Astrocyte (in vitro differentiated cells and primary cell): ENCODE data around the gene MEG3. TPM values are rescaled to one million over a fixed set of nuclear protein-coding genes. Genes with fewer than 3 reads are reported as not detected.
A peak's percentile ranks its signal among the peaks of the same experiment; 100 is the strongest.

Experiments used
- DNase-seq: peaks from one replicate; pipeline ENCODE4 v3.0.0-alpha.2; 2010; ENCODE audit warnings: low read depth
- FAIRE-seq: peaks from 2 replicates; lab custom pipeline; 2011; peaks lifted over from hg19 to GRCh38; lab: Jason Lieb, UNC
- H2AFZ ChIP-seq: 2 replicates; pipeline ENCODE4 v1.6.0; 2012; ENCODE audit warnings: low read depth, low read length, inconsistent platforms
- H3K27ac ChIP-seq: 2 replicates; pipeline ENCODE4 v1.5.1; 2011; ENCODE audit warnings: low read depth, low read length, inconsistent platforms
- H3K27me3 ChIP-seq: 2 replicates; pipeline ENCODE4 v1.6.0; 2011; ENCODE audit warnings: low read length, inconsistent platforms; ENCODE audit not compliant: insufficient read depth
- H3K36me3 ChIP-seq: 2 replicates; pipeline ENCODE4 v1.5.1; 2011; ENCODE audit warnings: low read length, inconsistent platforms; ENCODE audit not compliant: insufficient read depth
- H3K4me1 ChIP-seq: 2 replicates; pipeline ENCODE4 v1.5.1; 2011; ENCODE audit warnings: low read length, inconsistent platforms; ENCODE audit not compliant: insufficient read depth
- H3K4me2 ChIP-seq: 2 replicates; pipeline ENCODE4 v1.6.0; 2012; ENCODE audit warnings: low read length, inconsistent platforms
- H3K4me3 ChIP-seq: 2 replicates; pipeline ENCODE4 v1.5.1; 2011; ENCODE audit warnings: low read depth, mild to moderate bottlenecking, low read length, inconsistent platforms; ENCODE audit not compliant: insufficient read depth
- H3K79me2 ChIP-seq: 2 replicates; pipeline ENCODE4 v1.6.0; 2012; ENCODE audit warnings: mild to moderate bottlenecking, low read length, inconsistent platforms; ENCODE audit not compliant: insufficient read depth
- H3K9ac ChIP-seq: 2 replicates; pipeline ENCODE4 v1.6.0; 2012; ENCODE audit warnings: mild to moderate bottlenecking, low read length, inconsistent platforms
- H3K9me3 ChIP-seq: 2 replicates; pipeline ENCODE4 v1.5.1; 2012; ENCODE audit warnings: low read depth, mild to moderate bottlenecking, low read length, inconsistent platforms; ENCODE audit not compliant: insufficient read depth
- H4K20me1 ChIP-seq: 2 replicates; pipeline ENCODE4 v1.6.0; 2012; ENCODE audit warnings: low read length, inconsistent platforms; ENCODE audit not compliant: insufficient read depth
- H3K27ac Mint-ChIP-seq: one replicate; pipeline ENCODE4 v1.8.0; 2021; ENCODE audit warnings: mild to moderate bottlenecking, mixed read lengths; ENCODE audit not compliant: unreplicated experiment
- H3K27me3 Mint-ChIP-seq: one replicate; pipeline ENCODE4 v1.8.0; 2021; ENCODE audit warnings: low read depth, mixed read lengths; ENCODE audit not compliant: unreplicated experiment
- H3K36me3 Mint-ChIP-seq: one replicate; pipeline ENCODE4 v1.8.0; 2021; ENCODE audit warnings: low read depth, mixed read lengths; ENCODE audit not compliant: unreplicated experiment
- H3K4me1 Mint-ChIP-seq: one replicate; pipeline ENCODE4 v1.8.0; 2021; ENCODE audit warnings: low read depth, mixed read lengths; ENCODE audit not compliant: unreplicated experiment
- H3K4me3 Mint-ChIP-seq: one replicate; pipeline ENCODE4 v1.8.0; 2021; ENCODE audit warnings: mild to moderate bottlenecking, moderate library complexity, mixed read lengths; ENCODE audit not compliant: unreplicated experiment
- H3K9me3 Mint-ChIP-seq: one replicate; pipeline ENCODE4 v1.8.0; 2021; ENCODE audit warnings: mild to moderate bottlenecking, mixed read lengths; ENCODE audit not compliant: unreplicated experiment
- EZH2 ChIP-seq: IDR thresholded peaks from 2 replicates; pipeline ENCODE4 v1.6.1; 2012; ENCODE audit warnings: mild to moderate bottlenecking, low read length, inconsistent platforms; ENCODE audit not compliant: insufficient read depth
- microRNA-seq: library from miRNA; unstranded; fragments of <30 nt; microRNA quantifications from one replicate; pipeline ENCODE4 v1.2.0, GENCODE V29; 2020
- total RNA-seq: library from RNA; stranded (reverse); gene quantifications from 2 replicates; pipeline ENCODE4 v1.2.1, GENCODE V29; 2021
- TF ChIP-seq, protein P1 (sequence below): IDR thresholded peaks from 2 replicates; pipeline ENCODE4 v1.5.1; 2011; ENCODE audit warnings: low read depth, mild to moderate bottlenecking, inconsistent platforms, low read length, moderate library complexity; ENCODE audit not compliant: insufficient read depth

Gene MEG3
- total RNA-seq, 1 donor from 2014 or later: not detected

DNA sequence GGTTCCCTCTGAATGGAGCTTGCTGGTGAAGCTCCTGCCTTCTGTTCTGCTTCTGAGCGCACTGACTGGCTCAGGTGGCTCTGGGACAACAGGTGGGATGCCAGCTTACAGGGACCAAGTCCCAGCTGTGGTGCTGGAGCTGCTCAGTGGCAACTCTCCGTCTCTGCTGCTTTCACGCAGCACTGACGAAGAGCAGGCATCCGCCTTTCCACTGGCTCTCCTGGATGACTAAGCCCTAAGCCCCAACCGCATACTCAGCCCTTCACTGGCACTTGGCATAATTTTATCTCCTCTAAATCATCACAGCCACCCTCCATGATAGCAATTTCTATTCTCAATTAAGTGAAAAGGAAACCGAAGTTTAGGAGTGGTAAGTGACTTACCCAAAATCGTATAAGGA, 81.3 kb downstream of the MEG3 start:
- TF ChIP-seq, protein P1, sequence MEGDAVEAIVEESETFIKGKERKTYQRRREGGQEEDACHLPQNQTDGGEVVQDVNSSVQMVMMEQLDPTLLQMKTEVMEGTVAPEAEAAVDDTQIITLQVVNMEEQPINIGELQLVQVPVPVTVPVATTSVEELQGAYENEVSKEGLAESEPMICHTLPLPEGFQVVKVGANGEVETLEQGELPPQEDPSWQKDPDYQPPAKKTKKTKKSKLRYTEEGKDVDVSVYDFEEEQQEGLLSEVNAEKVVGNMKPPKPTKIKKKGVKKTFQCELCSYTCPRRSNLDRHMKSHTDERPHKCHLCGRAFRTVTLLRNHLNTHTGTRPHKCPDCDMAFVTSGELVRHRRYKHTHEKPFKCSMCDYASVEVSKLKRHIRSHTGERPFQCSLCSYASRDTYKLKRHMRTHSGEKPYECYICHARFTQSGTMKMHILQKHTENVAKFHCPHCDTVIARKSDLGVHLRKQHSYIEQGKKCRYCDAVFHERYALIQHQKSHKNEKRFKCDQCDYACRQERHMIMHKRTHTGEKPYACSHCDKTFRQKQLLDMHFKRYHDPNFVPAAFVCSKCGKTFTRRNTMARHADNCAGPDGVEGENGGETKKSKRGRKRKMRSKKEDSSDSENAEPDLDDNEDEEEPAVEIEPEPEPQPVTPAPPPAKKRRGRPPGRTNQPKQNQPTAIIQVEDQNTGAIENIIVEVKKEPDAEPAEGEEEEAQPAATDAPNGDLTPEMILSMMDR: no peak
- TF ChIP-seq EZH2: no peak

DNA sequence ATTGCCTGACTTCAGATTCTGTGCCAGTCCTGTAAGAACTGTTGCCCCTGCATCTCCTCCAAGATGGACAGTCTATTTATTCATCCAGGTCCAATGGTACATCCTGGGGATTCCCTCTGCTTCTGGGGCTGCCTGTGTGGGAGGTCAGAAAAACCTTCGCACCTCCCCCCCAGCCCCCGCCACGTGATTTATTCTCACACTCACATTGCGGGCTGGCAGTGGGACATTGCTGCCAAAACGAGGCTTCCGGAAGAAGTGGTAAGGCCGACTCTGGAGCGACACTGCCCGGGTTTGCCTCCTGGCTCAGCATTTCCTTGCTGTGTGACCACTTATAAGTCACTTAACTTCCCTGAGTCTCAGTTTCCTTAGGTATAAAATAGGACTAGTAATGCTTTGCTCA, 83.5 kb downstream of the MEG3 start:
- Histone ChIP-seq H3K79me2 (peaks cover 6% of the 10 kb centered on the region), H3K4me3 (no peak overlapping the region), H2AFZ (no peak overlapping the region), H3K4me2 (no peak overlapping the region), H3K27ac (no peak overlapping the region), H3K4me1 (peaks cover 15% of the 10 kb centered on the region), H3K36me3 (peaks cover 42% of the 10 kb centered on the region), H3K9me3 (no peaks in the 10 kb centered on the region), H4K20me1 (peaks cover 73% of the 10 kb centered on the region), H3K27me3 (peaks cover 5% of the 10 kb centered on the region), H3K9ac (no peak overlapping the region)
- Mint-ChIP-seq H3K9me3 (peaks cover 2% of the 10 kb centered on the region), H3K4me1 (peaks cover 8% of the 10 kb centered on the region), H3K27ac (no peak overlapping the region), H3K4me3 (no peak overlapping the region), H3K36me3 (no peaks in the 10 kb centered on the region), H3K27me3 (peaks cover 19% of the 10 kb centered on the region)
- no peak for FAIRE-seq
- no peak for TF ChIP-seq EZH2
- TF ChIP-seq, protein P1: no peak
- no peak for DNase-seq

More for the DNA sequence above, 81.3 kb downstream of the MEG3 start:
- no peak overlapping the region for H2AFZ ChIP-seq
- Mint-ChIP-seq H3K36me3 (no peaks in the 10 kb centered on the region), H3K4me3 (no peak overlapping the region), H3K27me3 (peaks cover 34% of the 10 kb centered on the region), H3K9me3 (peaks cover 2% of the 10 kb centered on the region), H3K27ac (no peak overlapping the region), H3K4me1 (peaks cover 9% of the 10 kb centered on the region)
- H3K9ac ChIP-seq: no peak overlapping the region
- no peak overlapping the region for H3K4me2 ChIP-seq
- peaks cover 5% of the 10 kb centered on the region for H3K4me1 ChIP-seq
- no peak overlapping the region for H3K27ac ChIP-seq
- peaks cover 5% of the 10 kb centered on the region for H3K27me3 ChIP-seq
- H3K36me3 ChIP-seq: peaks cover 36% of the 10 kb centered on the region
- peaks cover 79% of the 10 kb centered on the region for H4K20me1 ChIP-seq
- no peak overlapping the region for H3K4me3 ChIP-seq
- no peaks in the 10 kb centered on the region for H3K9me3 ChIP-seq
- FAIRE-seq: no peak
- peak; percentile 25 for DNase-seq
- H3K79me2 ChIP-seq: peaks cover under 1% of the 10 kb centered on the region

Small RNA genes within 50 kb of the gene (microRNA-seq; reads per million reads assigned to microRNA genes)
- gene MIR127 (not detected), gene MIR136 (not detected), gene MIR2392 (not detected), gene MIR337 (4.9 reads per million, percentile 20 among the genes with 10 or more reads in this experiment), gene MIR431 (not detected), gene MIR432 (not detected), gene MIR433 (not detected), gene MIR493 (not detected), gene MIR665 (not detected)

Other genes with a start within 250 kb of the MEG3 start
- 0.54 and 0.89 TPM in 2 replicates for gene BEGAIN, start 238.7 kb upstream of the MEG3 start, total RNA-seq
- gene DLK1, start 99.2 kb upstream of the MEG3 start, total RNA-seq: 1.3 and 2.7 TPM in 2 replicates
- gene RTL1, start 77.6 kb downstream of the MEG3 start, total RNA-seq: 0.18 and 0.31 TPM in 2 replicates